Activated CD8-positive, alpha-beta memory T cell treated with anti-CD3 and anti-CD28 coated beads for 36 hours (primary cell): ENCODE data around the gene GNAS-AS1. TPM values are rescaled to one million over a fixed set of nuclear protein-coding genes. Genes with fewer than 3 reads are reported as not detected.

ENCODE experiments used
- CTCF ChIA-PET: fragments of 350-600 bp; sonication (Branson Sonifier 250); formaldehyde crosslinking; loops from one replicate; lab custom pipeline; 2021; ENCODE audit warnings: antibody characterized with exemption; lab: Charles Lee
- POLR2A ChIA-PET: fragments of 350-600 bp; sonication (Branson Sonifier 250); formaldehyde crosslinking; loops from one replicate; lab custom pipeline; 2021; ENCODE audit warnings: antibody characterized with exemption; lab: Charles Lee
- total RNA-seq, 2 experiments: library from RNA; stranded (reverse); gene quantifications; one replicate each; pipeline ENCODE4 v1.2.3, GENCODE V29; 2021

The GNAS-AS1 gene
- total RNA-seq, 2 experiments from 2014 or later = 1.3 TPM

GRCh38 chr20:58800134-58800871 is 50.4 kb downstream of the GNAS-AS1 start:
- ChIA-PET POLR2A (no interaction called here), CTCF (no interaction called here)

DNA sequence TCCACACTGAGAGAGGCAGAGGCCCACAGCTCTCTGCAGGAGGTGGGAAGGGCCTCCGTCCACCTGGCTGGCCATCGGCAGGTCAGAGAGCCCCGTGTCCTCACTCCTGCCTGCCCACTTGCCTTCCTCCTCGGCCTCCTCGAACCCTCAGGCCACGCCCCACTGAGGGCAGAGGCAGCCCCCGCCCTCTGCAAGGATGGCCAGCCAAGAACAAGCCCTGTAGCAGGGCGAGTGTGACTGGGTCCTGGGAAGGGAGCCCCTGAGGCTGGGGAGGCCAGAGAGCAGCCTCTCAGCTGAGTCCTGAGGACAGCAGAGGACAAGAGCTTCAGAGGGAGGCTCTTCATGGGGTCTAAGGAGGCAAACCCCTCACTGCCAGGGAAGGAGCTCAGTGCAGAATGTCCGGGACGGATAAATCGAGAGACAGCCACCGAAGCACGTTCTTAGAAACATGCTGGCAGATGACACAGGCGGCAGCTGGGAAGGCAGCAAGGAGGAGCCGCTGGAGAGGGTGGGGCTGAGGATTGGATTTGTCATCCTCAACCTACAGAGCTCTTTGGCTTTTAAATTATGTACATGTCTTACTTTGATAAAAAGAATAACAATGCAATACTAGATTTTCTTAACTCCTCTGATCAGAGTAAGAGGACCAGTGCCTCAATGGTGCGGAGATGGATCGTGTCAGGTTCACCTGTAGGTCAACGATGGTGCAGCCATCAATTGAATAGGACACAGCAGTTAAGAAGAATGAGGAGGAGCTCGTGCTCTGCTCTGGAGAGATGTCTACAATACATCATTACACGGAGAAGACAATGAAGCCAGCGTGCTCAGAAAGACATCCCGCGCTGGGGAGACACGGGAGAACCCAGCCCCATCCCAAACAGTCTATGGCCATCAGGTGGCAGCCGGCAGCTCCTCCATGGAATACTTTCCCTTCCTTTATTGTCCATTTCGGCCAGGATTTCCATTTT is 53.0 kb downstream of the GNAS-AS1 start:
- CTCF ChIA-PET = interaction anchor here (1.5 kb wide), 1 partner anchor 16 kb away, joined by 3 read pairs; no protein-coding TSS in a partner anchor

DNA sequence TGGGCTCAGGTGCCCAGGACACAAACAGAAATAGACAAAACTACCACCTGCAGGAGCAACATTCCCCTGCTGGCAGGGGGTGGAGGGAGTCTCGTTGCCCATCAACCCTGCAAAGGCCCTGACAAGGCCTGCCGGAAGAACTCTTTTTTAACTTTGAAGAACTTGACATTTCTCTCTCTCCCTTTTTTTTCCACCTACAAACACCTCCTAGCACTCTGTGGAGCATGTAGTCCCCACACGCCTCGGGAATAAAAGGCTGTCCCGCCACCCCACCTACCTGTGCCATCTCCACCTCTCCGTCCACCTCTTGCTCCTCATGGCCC is 54.8 kb downstream of the GNAS-AS1 start:
- ChIA-PET CTCF (no interaction called here), POLR2A (no interaction called here)

More for the DNA sequence above, 53.0 kb downstream of the GNAS-AS1 start:
- POLR2A ChIA-PET = no interaction called here

- POLR2A ChIA-PET = no interaction called here
Measured at GRCh38 chr20:58795181-58795922, 55.4 kb downstream of the GNAS-AS1 start.

DNA sequence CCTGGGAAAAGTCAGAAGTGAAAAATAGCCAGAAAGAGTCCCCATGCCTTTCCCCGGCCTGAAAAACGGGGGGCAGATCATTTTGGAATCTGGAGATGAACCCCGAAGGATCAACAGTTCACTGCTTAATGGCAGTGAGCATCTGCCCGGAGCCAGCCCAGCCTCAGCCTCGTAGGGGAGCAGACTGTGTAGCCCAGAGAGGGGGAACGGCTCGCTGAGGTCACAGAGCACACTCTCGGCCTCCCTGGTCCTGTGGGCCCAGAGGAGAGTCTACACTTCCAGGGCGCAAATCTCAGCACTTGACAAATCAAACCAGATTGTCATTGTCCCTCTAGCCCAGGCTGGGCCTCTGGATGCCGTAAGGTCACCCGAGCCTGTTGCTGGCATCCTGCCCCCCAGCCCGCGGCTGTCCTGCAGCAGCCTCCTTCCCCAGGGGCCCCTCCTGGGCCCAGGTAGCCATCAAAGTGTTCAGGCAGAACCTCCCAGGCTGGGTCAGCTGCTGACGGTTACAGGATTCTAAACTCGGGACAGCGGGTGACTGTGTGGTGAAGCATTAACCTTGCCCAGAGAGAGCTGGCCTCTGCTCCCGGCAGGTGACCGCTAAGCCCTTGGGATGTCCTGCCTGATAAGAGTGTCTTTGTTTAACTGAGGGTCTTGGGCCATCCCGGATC is 56.1 kb downstream of the GNAS-AS1 start:
- POLR2A ChIA-PET = no interaction called here
- CTCF ChIA-PET = no interaction called here

More at GRCh38 chr20:58795181-58795922, 55.4 kb downstream of the GNAS-AS1 start:
- CTCF ChIA-PET = no interaction called here

DNA sequence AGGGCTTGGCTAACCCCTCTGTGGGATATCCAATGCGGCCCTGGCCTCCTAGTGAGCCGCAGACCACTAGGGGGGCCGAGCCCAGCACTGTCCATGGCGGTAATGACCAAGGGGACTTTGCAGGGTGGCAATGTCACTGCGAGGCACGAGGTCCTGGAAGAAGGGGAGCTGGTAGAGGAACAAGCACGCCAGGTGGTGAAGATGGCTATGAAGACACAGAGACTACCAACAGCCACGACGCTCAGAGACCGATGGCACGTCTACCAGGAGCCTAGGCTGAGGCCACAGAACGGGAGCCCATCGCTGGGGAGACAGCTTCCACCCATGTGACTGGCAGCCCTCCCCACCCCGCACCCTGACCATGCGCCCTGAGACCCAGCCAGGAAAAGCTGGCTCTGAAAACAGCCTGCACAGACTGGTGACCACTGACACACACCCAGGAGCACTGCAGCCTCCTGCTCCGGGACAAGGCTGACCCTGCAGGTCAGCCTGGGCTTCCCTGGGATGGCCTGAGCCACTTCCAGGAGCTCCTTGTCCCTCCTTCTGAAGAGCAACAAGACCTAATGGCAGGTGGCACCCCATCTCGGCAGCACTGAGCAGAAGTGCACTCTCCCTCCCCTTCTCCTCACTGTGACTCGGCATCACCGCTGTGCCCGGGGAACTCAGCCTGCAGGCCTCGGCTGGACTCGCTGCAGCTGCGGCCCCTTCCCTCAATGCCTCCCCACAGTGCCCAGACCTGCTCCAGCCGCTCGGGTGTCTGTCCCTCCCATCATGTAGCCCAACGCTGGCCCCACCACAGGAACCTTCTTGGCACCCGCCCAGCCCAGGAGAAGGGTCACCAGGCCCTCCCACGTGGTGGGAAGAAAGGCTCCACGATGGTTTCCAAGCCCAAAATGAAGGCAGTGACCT is 56.9 kb downstream of the GNAS-AS1 start:
- POLR2A ChIA-PET = no interaction called here
- CTCF ChIA-PET = no interaction called here

DNA sequence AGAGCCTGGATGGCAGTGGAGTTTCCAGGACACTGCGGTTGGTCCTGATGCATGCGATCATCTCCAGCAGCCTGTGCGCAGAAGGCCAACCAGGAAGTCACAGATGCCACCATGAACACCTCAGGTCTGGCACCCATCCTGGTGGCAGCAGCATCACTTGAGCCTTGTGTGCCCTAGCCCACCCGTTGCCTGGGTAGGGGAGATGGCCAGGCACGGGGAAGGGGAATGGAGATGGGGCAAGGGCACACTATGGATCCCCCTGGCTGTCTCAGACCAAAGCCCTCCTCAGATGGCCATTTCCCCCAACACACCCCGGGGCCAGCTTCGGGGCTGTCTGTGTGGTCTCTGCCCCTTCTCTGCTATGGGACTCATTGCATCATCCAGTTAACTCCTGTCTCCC is 58.3 kb downstream of the GNAS-AS1 start:
- ChIA-PET CTCF (no interaction called here), POLR2A (no interaction called here)

- ChIA-PET POLR2A (no interaction called here), CTCF (no interaction called here)
Measured at GRCh38 chr20:58791286-58791685, 59.4 kb downstream of the GNAS-AS1 start.

- ChIA-PET CTCF (no interaction called here), POLR2A (no interaction called here)
Measured at GRCh38 chr20:58790454-58790853, 60.2 kb downstream of the GNAS-AS1 start.

GRCh38 chr20:58788896-58789544 is 61.7 kb downstream of the GNAS-AS1 start:
- ChIA-PET CTCF (no interaction called here), POLR2A (no interaction called here)

DNA sequence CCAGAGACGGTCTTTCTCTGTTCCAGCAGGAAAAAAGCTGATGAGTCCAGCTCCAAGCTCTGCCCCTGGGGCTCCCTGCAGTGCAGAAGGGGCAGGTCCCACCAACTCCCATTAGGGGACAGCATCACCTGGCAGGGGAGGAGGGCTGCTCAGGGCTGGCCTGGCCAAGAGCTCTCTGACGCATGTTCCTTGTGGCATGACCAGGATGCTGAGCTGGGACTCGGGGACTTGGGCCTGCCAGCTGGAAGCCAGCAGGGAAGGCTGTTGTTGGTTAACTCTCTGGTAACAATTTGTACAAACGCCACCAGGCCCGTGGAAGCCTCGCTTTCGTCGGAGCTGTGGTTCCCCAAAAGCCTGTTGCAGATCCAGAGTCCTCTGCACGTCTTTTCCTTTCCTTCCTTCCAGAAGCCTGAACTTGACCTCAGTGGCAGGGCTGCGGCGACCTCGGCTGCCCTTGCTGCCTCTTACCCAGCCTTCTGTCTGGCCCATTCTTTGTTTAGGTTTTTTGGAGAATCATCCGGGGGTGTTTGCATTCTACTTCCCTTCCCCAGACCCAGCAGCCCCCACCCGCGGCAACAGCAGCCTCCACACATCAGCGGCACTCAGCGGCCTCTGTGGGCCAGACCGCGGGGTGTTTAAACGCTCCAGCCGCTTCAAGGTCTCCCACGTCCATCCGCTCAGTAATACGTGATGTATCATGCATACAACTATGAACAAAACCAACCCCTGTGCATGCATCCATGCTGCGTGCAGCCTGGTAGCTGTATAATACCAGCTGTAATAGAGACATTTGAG is 63.3 kb downstream of the GNAS-AS1 start:
- ChIA-PET POLR2A (no interaction called here), CTCF (no interaction called here)

DNA sequence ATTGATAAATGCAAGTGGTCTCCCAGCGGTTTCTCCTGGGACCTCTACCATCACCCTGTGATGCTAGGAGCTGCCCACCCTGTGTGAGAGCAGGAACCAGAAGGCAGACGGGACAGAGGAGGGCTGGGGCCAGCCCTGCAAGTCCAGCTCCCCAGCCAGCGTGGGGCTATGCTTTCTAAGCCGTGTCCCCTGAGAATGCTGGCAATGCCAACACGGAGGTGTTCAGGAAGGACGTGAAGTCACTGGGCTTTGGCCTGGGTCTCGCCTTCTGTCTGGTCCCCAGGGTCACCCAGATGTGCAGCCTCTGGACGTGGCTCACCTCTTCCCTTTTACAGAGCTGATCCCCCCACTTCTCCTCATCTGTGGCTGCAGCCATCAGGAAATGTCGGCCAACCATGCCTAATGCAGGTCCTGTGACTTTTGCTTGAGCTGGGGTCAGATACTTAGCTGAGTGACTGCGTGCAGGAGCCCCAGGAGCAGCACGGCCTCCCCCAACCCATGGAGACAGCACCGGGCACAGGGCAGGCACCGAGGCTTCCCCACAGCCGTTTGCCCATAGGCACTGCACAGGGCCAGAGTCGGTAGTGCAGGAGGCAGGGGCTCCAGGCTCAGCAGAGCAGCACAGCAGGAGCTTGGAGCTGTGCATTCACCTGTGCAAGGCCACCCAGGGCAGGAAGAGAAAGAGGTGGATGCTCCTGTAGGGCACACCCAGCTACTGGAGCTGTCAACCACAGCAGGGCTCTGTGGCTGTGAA is 66.2 kb downstream of the GNAS-AS1 start:
- ChIA-PET POLR2A (no interaction called here), CTCF (interaction anchor here (0.8 kb wide), 1 partner anchor 178 kb away, joined by 8 read pairs; no protein-coding TSS in a partner anchor)

GRCh38 chr20:58783511-58784011 is 67.1 kb downstream of the GNAS-AS1 start:
- ChIA-PET CTCF (no interaction called here), POLR2A (no interaction called here)

GRCh38 chr20:58781138-58781537 is 69.6 kb downstream of the GNAS-AS1 start:
- POLR2A ChIA-PET = no interaction called here
- CTCF ChIA-PET = no interaction called here

GRCh38 chr20:58778760-58779159 is 71.9 kb downstream of the GNAS-AS1 start:
- CTCF ChIA-PET = no interaction called here
- POLR2A ChIA-PET = no interaction called here

- CTCF ChIA-PET = no interaction called here
- POLR2A ChIA-PET = no interaction called here
Measured at GRCh38 chr20:58777657-58778056, 73.0 kb downstream of the GNAS-AS1 start.
